Panc1 (cell line): ENCODE measurements around the gene GMEB1. TPM values are rescaled to one million over a fixed set of nuclear protein-coding genes. Genes with fewer than 3 reads are reported as not detected.

ENCODE experiments used
- ATAC-seq: fragments of 200-7000 bp; cut with Tn5 transposase; 2 replicates; pipeline ENCODE4 v1.9.1; 2020; ENCODE audit warnings: mild to moderate bottlenecking, moderate library complexity
- BruUV-seq: library from RNA; stranded (reverse); fragments of 400-500 nt; replicated peaks from 2 replicates; lab custom pipeline; 2021; lab: Mats Ljungman, UMichigan
- CTCF ChIA-PET: fragments of 300-600 bp; sonication (Branson Sonifier 250); formaldehyde crosslinking; loops from one replicate; lab custom pipeline; 2022; ENCODE audit warnings: antibody characterized with exemption; lab: Charles Lee
- POLR2A ChIA-PET: fragments of 300-600 bp; sonication (Branson Sonifier 250); formaldehyde crosslinking; loops from one replicate; lab custom pipeline; 2022; ENCODE audit warnings: antibody characterized with exemption; lab: Charles Lee
- DNase-seq: peaks from one replicate; pipeline ENCODE4 v3.0.0-alpha.2; 2010; ENCODE audit warnings: low read depth, low spot score
- H3K27ac ChIP-seq: 2 replicates; pipeline ENCODE4 v1.5.1; 2011; ENCODE audit warnings: mild to moderate bottlenecking, low read length, inconsistent platforms
- H3K27me3 ChIP-seq: fragments of 200-500 bp; sonication (Bioruptor generic); 2 replicates; pipeline ENCODE4 v1.6.0; 2014; ENCODE audit warnings: low read length, inconsistent platforms; ENCODE audit not compliant: control insufficient read depth, insufficient read depth
- H3K36me3 ChIP-seq: fragments of 200-500 bp; sonication (Bioruptor generic); 2 replicates; pipeline ENCODE4 v1.5.1; 2014; ENCODE audit warnings: inconsistent platforms, mild to moderate bottlenecking, low read length, moderate library complexity; ENCODE audit not compliant: control insufficient read depth, insufficient read depth
- H3K4me1 ChIP-seq: 2 replicates; pipeline ENCODE4 v1.5.1; 2011; ENCODE audit warnings: inconsistent platforms, mild to moderate bottlenecking, low read length, moderate library complexity; ENCODE audit not compliant: control insufficient read depth, insufficient read depth
- H3K4me3 ChIP-seq, 2 experiments: 2 replicates each; pipeline ENCODE4 v1.5.1; 2011 to 2012; ENCODE audit warnings: low read depth in 2 of 2, low read length in 2 of 2, mild to moderate bottlenecking in 2 of 2, inconsistent platforms in 1 of 2, moderate library complexity in 1 of 2
- H3K9me3 ChIP-seq: fragments of 200-500 bp; sonication (Bioruptor generic); 2 replicates; pipeline ENCODE4 v1.5.1; 2014; ENCODE audit warnings: low read depth, mild to moderate bottlenecking, inconsistent platforms, low read length, moderate library complexity; ENCODE audit not compliant: control insufficient read depth, insufficient read depth
- POLR2AphosphoS5 ChIP-seq: IDR thresholded peaks from 2 replicates; pipeline ENCODE4 v1.6.1; 2012; ENCODE audit warnings: mild to moderate bottlenecking, low read depth, low read length, moderate library complexity
- SIN3A ChIP-seq: IDR thresholded peaks from 2 replicates; pipeline ENCODE4 v1.6.1; 2012; ENCODE audit warnings: low read depth, mild to moderate bottlenecking, low read length, moderate library complexity, borderline replicate concordance; ENCODE audit not compliant: insufficient read depth
- TCF7L2 ChIP-seq: IDR thresholded peaks from 2 replicates; pipeline ENCODE4 v1.6.1; 2011; ENCODE audit warnings: mild to moderate bottlenecking, low read depth, low read length, inconsistent platforms
- in situ Hi-C: cut with HindIII; loops from 2 replicates; pipeline ENCODE4 v1.10.0; 2016; ENCODE audit warnings: low sequenced_read_pairs, low pct_unique_long_range_greater_than_20kb
- intact Hi-C: fragments of 100-400 bp; cut with micrococcal nuclease; formaldehyde crosslinking; loops from one replicate; pipeline ENCODE4 v1.10.0; 2022; ENCODE audit not compliant: unreplicated experiment
- total RNA-seq: library from RNA; stranded (reverse); gene quantifications from one replicate; pipeline ENCODE4 v1.2.1, GENCODE V29; 2021; ENCODE audit not compliant: unreplicated experiment
- TF ChIP-seq, protein P1 (sequence below), 2 experiments: IDR thresholded peaks; 2 replicates each; pipeline ENCODE4 v1.6.1; 2011 to 2012; ENCODE audit warnings: low read depth in 2 of 2, control low read depth in 1 of 2, low read length in 1 of 2, mild to moderate bottlenecking in 1 of 2, moderate library complexity in 1 of 2; ENCODE audit not compliant: insufficient read depth in 1 of 2
- TF ChIP-seq, protein P2 (sequence below): fragments of 450-650 bp; IDR thresholded peaks from 2 replicates; pipeline ENCODE4 v1.5.1; 2017; ENCODE audit warnings: mild to moderate bottlenecking

GMEB1 gene
- total RNA-seq, 1 experiment from 2014 or later, result 13.8 TPM

DNA sequence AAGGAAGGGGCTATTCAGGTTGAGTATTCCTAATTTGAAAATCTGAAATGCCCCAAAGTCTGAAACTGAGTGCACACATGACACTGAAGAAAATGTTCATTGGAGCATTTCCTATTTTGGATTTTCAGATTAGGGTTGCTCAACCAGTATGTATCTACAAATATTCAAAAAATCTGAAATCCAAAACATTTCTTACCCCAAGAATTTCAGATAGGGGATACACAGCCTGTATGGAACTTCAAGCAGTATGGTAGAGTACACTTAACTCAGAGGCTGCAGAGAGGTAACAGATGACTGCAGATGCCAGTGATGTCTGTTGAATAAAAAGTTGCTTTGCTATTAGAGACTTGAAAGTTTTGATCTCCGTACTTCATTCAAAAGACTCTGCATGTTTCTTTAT, 87.1 kb downstream of the GMEB1 start:
- in situ Hi-C loops, result no loop called here
- Histone ChIP-seq H3K27me3 (no peaks in the 10 kb centered on the region), H3K4me1 (peaks cover 7% of the 10 kb centered on the region; the same call in 1 of the 2 replicates), H3K4me3 (no peak overlapping the region), H3K36me3 (peaks cover 21% of the 10 kb centered on the region), H3K9me3 (no peaks in the 10 kb centered on the region), H3K27ac (no peak overlapping the region)
- no peak for TF ChIP-seq POLR2AphosphoS5
- intact Hi-C loops, result no loop called here
- BruUV-seq, result no TSS peak
- CTCF ChIA-PET, result no interaction called here
- no peak for ATAC-seq
- DNase-seq, result no peak
- POLR2A ChIA-PET, result interaction anchor here (0.6 kb wide), 3 partner anchors 41 to 408 kb away, joined by 3 to 6 read pairs (median 4); no protein-coding TSS in a partner anchor

DNA sequence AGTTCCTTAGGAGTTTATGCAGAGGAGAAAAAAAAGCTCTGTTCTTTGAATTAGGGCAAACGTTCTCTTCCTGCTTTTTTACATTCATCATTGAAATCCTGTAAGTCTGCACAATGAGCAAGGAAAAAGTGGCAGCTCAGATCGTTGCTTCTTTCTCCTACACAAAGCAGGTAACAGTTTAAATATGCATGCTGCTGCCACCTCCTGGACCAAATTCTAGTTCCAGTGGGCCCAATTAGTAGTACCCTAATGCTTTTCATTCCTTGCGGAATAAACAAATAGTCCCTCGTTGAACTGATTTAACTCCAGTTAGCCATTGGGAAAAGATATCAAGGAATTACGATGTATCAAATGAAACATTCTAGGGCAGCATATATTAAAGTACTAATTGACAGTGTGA, 88.3 kb downstream of the GMEB1 start:
- Histone ChIP-seq H3K4me1 (no peaks in the 10 kb centered on the region), H3K36me3 (peaks cover 21% of the 10 kb centered on the region), H3K4me3 (no peak overlapping the region), H3K27ac (no peak overlapping the region), H3K27me3 (no peaks in the 10 kb centered on the region), H3K9me3 (no peaks in the 10 kb centered on the region)
- ChIA-PET CTCF (no interaction called here), POLR2A (interaction anchor here (0.8 kb wide), 1 partner anchor 11 kb away, joined by 17 read pairs; no protein-coding TSS in a partner anchor)
- BruUV-seq, result TSS peak; percentile 48
- in situ Hi-C loops, result no loop called here
- no peak for DNase-seq
- intact Hi-C loops, result no loop called here
- TF ChIP-seq, protein P1, sequence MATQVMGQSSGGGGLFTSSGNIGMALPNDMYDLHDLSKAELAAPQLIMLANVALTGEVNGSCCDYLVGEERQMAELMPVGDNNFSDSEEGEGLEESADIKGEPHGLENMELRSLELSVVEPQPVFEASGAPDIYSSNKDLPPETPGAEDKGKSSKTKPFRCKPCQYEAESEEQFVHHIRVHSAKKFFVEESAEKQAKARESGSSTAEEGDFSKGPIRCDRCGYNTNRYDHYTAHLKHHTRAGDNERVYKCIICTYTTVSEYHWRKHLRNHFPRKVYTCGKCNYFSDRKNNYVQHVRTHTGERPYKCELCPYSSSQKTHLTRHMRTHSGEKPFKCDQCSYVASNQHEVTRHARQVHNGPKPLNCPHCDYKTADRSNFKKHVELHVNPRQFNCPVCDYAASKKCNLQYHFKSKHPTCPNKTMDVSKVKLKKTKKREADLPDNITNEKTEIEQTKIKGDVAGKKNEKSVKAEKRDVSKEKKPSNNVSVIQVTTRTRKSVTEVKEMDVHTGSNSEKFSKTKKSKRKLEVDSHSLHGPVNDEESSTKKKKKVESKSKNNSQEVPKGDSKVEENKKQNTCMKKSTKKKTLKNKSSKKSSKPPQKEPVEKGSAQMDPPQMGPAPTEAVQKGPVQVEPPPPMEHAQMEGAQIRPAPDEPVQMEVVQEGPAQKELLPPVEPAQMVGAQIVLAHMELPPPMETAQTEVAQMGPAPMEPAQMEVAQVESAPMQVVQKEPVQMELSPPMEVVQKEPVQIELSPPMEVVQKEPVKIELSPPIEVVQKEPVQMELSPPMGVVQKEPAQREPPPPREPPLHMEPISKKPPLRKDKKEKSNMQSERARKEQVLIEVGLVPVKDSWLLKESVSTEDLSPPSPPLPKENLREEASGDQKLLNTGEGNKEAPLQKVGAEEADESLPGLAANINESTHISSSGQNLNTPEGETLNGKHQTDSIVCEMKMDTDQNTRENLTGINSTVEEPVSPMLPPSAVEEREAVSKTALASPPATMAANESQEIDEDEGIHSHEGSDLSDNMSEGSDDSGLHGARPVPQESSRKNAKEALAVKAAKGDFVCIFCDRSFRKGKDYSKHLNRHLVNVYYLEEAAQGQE (IDR thresholded peaks at IDR 0.05; ENCODE audit: insufficient read depth in 1 of 2, low read depth in 2 of 2, low read length in 1 of 2), result no peak
- TF ChIP-seq POLR2AphosphoS5 (no peak), SIN3A (no peak), TCF7L2 (no peak)
- TF ChIP-seq, protein P2, sequence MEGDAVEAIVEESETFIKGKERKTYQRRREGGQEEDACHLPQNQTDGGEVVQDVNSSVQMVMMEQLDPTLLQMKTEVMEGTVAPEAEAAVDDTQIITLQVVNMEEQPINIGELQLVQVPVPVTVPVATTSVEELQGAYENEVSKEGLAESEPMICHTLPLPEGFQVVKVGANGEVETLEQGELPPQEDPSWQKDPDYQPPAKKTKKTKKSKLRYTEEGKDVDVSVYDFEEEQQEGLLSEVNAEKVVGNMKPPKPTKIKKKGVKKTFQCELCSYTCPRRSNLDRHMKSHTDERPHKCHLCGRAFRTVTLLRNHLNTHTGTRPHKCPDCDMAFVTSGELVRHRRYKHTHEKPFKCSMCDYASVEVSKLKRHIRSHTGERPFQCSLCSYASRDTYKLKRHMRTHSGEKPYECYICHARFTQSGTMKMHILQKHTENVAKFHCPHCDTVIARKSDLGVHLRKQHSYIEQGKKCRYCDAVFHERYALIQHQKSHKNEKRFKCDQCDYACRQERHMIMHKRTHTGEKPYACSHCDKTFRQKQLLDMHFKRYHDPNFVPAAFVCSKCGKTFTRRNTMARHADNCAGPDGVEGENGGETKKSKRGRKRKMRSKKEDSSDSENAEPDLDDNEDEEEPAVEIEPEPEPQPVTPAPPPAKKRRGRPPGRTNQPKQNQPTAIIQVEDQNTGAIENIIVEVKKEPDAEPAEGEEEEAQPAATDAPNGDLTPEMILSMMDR, result no peak
- ATAC-seq, result no peak

DNA sequence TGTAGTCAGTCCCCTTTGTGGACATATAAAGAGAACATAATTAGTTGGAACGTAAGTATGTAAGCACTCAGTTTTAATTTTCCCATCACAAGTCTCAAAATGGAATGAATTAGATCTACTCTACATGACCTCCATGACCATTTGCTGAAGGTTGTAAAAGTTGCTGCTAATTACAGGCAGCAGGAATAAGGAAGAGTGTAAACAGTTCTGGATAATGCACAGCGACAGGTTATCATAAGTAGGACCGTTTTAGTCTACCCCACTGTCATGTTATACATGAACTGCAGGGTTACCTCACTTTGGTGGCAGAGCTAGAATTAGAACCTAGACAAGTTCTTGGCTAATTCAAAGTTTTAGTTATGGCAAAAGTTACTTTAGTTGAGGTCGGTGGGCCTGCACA, 89.8 kb downstream of the GMEB1 start:
- H3K9me3 ChIP-seq, result no peaks in the 10 kb centered on the region
- ATAC-seq, result no peak
- no peaks in the 10 kb centered on the region for H3K27me3 ChIP-seq
- no TSS peak for BruUV-seq
- no peaks in the 10 kb centered on the region for H3K4me1 ChIP-seq
- no peak for DNase-seq
- TF ChIP-seq, protein P1 (IDR thresholded peaks at IDR 0.05; ENCODE audit: insufficient read depth in 1 of 2, low read depth in 2 of 2, low read length in 1 of 2), result no peak
- TF ChIP-seq POLR2AphosphoS5, result no peak
- no peak for TF ChIP-seq TCF7L2
- TF ChIP-seq, protein P2, result no peak
- TF ChIP-seq SIN3A, result no peak
- intact Hi-C loops, result no loop called here
- ChIA-PET POLR2A (no interaction called here), CTCF (no interaction called here)
- no peak overlapping the region for H3K27ac ChIP-seq
- no peak overlapping the region for H3K4me3 ChIP-seq
- peaks cover 21% of the 10 kb centered on the region for H3K36me3 ChIP-seq
- in situ Hi-C loops, result no loop called here
